ENCODE data around the gene SYCP2.

Gene SYCP2

GRCh38 chr20:59822291-59823029, 111.0 kb downstream of the SYCP2 start:
- no peak for DNase-seq (ENCODE audit: low spot score)

- no peak for DNase-seq (ENCODE audit: low spot score)
Measured at GRCh38 chr20:59821788-59822187, 111.6 kb downstream of the SYCP2 start.

- DNase-seq (ENCODE audit: low spot score), result no peak
Measured at GRCh38 chr20:59821201-59821600, 112.2 kb downstream of the SYCP2 start.

- DNase-seq (ENCODE audit: low spot score), result no peak
Measured at GRCh38 chr20:59820204-59821041, 113.0 kb downstream of the SYCP2 start.

- DNase-seq (ENCODE audit: low spot score), result no peak
Measured at GRCh38 chr20:59819496-59820203, 113.8 kb downstream of the SYCP2 start.

- DNase-seq (ENCODE audit: low spot score), result no peak
Measured at GRCh38 chr20:59818911-59819310, 114.5 kb downstream of the SYCP2 start.

- no peak for DNase-seq (ENCODE audit: low spot score)
Measured at GRCh38 chr20:59817846-59818615, 115.4 kb downstream of the SYCP2 start.

GRCh38 chr20:59817406-59817805, 116.0 kb downstream of the SYCP2 start:
- no peak for DNase-seq (ENCODE audit: low spot score)

- DNase-seq (ENCODE audit: low spot score), result no peak
Measured at GRCh38 chr20:59816146-59816738, 117.2 kb downstream of the SYCP2 start.

GRCh38 chr20:59814840-59815340, 118.5 kb downstream of the SYCP2 start:
- DNase-seq (ENCODE audit: low spot score), result no peak

- DNase-seq (ENCODE audit: low spot score), result no peak
Measured at GRCh38 chr20:59813948-59814839, 119.2 kb downstream of the SYCP2 start.

All from HuH-7.5 (cell line).